Stimulated activated CD8-positive, alpha-beta memory T cell treated with anti-CD3 and anti-CD28 coated beads, Interleukin-2, amount 100 ng/mL, for 1 hour (primary cell): ENCODE data around the gene AGGF1.
"Not testable (repeated sequence)": the region's sequence is repeated elsewhere in the genome, so short reads cannot be mapped to it uniquely, and the experiment has no call there.

Experiments used
- DNase-seq, 2 donors: peaks; one replicate each; pipeline ENCODE4 v3.0.0-alpha.2; 2020; ENCODE audit warnings: low read depth in 2 of 2

AGGF1 gene

GRCh38 chr5:77024490-77024889 lies 5.7 kb upstream of the AGGF1 start:
- no peak for DNase-seq

GRCh38 chr5:77028631-77029375 lies 1.4 kb upstream of the AGGF1 start:
- DNase-seq: no peak

DNA sequence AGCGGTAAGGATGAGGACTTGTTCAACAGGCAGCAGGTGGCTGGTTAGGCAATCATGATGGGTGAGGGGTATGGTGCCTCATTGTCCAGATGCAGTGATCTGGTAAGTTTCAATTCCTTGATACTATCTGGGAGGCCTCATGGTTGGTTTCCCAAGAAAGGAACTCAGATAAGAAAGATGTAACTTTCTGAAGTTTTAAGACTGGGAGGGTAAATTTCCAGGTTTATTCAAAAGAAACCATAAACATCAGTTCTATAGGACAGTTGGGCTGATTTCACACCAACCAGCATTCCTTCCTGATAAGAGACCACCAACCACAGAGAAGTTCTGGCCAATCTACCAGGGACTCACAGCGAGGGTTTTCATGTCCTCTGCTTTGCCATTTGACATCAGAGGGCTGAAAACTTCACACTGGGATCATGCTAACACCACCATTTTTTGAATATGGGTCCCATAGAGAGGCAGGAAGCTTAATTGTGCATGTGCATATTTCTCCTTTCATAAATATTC lies 773 bp upstream of the AGGF1 start:
- no peak for DNase-seq

DNA sequence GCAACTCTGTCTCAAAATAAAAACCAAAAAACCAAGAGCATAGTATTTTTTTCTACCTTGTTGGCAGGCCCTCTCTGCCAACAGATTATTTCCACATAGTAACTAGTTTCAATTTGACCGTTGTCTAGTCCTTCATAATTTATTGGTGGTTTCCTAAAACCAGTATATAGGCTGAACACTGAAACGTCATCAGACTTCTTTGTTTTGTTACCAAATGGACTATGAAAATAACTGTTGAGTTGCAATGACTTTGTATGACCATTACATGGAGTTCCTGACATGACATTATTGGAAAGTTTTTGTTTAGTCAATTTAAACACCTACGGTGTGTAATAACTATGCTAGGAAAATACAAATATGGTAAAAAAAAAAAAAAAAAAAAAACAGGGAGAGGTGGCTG lies 1.7 kb downstream of the AGGF1 start:
- DNase-seq: no peak

GRCh38 chr5:77032635-77033034 lies 2.4 kb downstream of the AGGF1 start:
- no peak for DNase-seq

GRCh38 chr5:77033338-77033737 lies 3.1 kb downstream of the AGGF1 start:
- DNase-seq: no peak

DNA sequence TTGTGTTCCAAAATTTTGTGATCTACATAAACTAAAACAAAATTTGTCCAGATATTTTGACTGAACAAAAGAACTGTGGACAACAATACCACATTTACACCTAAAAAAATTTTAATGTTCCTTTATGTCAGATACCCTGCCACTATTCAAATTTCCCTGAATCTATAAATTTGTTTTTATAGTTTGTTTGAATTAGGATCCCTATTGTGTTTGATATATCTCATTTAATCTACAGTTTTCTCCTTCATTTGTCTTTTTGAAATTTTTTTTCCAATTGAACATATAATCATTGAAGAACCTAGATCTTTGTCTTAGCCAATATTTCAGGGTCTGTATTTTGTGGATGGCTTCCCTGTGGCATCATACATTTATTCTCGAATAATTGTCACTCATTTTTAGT lies 5.7 kb downstream of the AGGF1 start:
- DNase-seq: no peak

DNA sequence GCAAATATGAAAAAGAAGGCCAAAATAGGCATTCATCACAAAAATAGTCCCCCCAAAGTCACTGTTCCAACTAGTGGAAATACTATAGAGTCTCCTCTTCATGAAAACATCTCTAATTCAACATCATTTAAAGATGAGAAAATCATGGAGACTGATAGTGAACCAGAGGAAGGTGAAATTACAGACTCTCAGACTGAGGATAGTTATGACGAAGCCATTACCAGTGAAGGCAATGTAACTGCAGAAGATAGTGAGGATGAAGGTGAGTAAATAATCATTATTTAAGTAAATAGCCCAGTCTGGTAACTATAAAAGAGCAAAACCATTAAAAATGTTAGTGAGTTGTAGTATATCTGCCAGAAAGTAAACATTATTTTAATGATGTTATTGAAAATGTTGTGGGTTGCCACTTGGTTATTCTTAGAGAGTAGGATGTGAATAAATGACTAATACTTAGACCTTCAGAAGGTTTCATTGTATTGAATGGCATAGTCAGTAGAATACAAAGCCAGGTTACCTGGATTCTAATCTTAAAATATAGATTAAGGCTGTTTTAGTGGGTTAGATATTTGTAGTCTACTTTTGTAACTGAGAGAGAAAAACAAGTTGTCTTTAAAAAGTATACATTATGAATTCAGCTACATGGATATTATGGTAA lies 16.3 kb downstream of the AGGF1 start:
- no peak for DNase-seq

DNA sequence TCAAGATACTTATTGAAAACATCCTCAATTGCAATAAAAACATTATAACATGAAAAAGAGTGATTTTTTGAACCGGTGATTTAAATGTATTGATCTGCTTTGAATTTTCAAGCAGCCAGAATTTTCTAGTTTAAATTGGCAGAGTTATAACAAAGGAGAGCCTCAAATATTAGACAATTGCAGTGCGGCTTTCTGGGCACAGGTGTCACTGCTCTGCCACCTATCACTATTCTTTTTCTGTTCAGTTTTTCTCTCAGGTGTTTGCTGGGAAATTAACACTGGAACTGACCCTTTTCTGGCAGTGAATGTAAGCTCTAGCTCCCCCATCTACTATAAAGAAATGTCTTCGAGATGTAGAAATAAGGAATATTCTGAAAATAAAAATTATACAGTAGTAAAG lies 33.8 kb downstream of the AGGF1 start:
- DNase-seq: no peak

DNA sequence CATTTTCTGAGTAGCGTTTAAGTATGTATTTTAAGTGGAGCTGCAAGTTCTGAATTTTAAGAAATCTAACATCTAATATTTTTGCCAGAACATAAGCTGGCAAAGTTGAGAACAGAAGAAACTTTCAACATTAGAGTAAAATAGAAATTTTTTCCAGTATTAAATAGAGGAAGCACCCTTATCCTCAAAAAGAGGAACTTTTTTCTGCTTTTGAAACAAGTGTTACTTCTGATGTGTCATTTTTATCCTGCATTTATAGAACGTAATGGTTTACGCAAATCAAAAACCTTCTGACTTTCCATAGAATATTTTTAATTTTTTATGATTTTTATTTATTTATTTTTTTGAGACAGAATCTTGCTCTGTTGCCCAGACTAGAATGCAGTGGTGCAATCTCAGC lies 35.1 kb downstream of the AGGF1 start:
- DNase-seq: no peak

- no peak for DNase-seq
Observed at GRCh38 chr5:77066184-77066583, 36.0 kb downstream of the AGGF1 start.

DNA sequence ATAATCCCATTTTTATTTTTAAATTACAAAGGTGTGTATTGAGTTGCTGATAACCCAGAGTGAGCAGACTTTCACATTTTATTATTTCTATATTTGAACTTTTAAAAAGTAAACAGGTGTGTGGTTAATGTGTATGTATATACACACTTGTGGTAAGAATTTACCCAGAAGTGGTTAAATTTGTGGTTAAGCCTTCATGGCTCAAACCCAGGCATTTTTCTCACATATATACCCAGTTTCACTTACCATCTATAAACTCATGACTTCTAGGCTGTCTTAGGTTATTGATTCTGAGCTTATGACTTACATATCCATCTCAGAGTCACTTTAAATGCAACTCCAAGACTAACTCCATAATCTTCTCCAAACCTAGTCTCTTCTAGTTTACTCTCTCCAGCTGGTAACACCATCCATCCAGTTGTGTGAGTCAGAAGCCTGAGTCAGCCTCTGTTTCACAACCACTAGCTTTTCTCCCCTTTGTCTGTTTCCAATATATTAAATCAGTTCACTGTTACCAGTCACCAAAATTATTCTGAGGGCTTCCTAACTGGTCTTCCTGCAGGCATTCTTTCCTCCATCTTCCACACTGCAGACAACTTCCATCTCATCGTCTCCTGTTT lies 36.7 kb downstream of the AGGF1 start:
- DNase-seq: no peak

DNA sequence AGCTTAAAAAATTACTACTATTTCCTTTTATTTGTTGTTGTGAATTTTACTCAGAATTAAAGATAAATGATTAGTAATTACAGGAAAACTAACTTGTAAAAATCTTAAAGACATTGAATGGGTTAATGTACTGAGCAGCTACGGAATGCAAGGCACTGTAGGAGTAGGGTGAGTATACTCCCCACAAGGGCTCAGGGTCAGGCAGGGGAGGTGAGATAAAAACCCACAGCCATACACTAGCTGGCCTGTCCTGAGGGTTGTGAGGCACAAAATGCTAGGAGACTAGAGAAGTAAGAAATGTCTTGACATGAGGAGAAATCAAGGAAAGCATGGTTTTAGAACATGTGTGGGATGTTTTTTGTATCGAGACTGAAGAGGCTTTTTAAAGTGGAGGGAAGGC lies 43.5 kb downstream of the AGGF1 start:
- DNase-seq: no peak

DNA sequence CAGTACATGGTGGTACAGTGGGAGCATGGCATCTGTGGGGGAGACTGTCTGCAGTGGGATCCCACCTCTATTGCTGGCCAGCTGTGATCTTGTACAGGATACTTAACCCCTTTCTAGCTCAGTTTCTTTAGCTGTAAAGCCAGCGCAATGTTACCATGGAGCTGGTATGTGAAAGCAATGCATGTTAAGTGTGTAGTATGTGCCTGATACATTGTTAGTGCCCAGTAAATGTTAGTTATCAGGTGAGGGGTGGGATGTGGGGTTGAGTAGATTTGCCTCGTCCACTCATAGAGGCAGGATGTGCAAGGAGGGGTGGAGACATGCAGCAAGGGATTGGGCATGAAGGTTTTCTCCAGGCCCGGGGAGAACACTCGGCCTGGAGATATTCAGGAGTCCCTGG lies 44.5 kb downstream of the AGGF1 start:
- no peak for DNase-seq

GRCh38 chr5:77076961-77077828 lies 47.0 kb downstream of the AGGF1 start:
- no peak for DNase-seq

GRCh38 chr5:77077829-77078176 lies 47.6 kb downstream of the AGGF1 start:
- no peak for DNase-seq

DNA sequence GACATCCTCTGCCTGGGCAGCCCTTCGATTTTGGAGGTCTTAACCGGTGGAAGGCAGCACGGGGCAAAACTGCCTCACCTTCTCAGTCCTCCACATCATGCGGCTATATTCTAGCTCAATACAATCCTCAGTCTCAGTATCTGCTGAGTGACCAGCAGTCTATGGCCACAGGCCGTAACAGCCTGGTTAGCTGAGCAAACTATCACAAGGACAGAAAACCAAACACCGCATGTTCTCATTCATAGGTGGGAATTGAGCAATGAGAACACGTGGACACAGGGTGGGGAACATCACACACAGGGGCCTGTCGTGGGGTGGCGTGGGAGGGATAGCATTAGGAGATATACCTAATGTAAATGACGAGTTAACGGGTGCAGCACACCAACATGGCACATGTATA lies 50.3 kb downstream of the AGGF1 start:
- not testable (repeated sequence) for DNase-seq

GRCh38 chr5:77080905-77081304 lies 50.7 kb downstream of the AGGF1 start:
- DNase-seq: no peak

- no peak for DNase-seq
Observed at GRCh38 chr5:77082280-77082679, 52.1 kb downstream of the AGGF1 start.

DNA sequence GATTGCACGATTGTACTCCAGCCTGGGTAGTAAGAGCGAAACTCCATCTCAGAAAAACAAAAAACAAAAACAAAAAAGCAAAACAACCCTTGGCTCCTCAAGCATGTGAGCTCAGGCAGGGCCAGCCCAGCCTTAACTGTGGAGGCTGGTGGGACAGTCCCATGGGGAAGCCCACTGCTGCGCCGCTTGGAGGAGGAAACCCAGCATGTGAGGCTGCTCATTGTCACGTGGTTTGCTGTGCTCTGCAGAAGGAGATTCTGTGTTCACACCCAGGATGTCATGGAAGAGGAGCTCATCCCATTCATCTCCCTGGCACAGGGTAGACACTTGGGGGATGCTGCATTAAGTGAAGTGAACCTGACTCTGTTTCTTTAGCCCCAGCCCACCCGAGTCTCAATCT lies 52.9 kb downstream of the AGGF1 start:
- DNase-seq: no peak

DNA sequence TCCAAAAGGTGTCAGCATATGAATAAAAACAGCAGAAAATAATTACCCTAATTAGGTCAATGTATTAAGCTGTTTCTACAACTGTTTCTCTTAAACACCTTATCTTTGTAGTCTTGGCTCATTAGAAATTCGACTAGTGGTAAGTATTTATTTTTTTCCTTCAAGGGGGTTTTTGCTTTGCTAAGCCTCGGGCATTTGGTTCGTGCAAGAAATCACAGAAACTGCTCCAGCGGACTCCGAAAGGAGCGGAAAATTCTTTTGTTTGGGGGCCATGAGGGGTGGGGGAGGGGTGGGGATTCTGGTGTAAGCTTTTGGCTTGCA lies 56.1 kb downstream of the AGGF1 start:
- DNase-seq: no peak
